NCI-H1092 (cell line): ENCODE data around the gene SLC38A2.
"Not testable (repeated sequence)": the region's sequence is repeated elsewhere in the genome, so short reads cannot be mapped to it uniquely, and the experiment has no call there.

Source experiments
- DNase-seq: peaks from one replicate; lab custom pipeline; 2025; lab: John Stamatoyannopoulos, UW

SLC38A2 gene

GRCh38 chr12:46372544-46373300, at the start of gene SLC38A2:
SLC38A2 (minus strand) TSS chr12:46372773; CDS start chr12:46371293, 1,480 bp downstream.
- DNase-seq, result peak; percentile 96

- DNase-seq, result no peak
These were observed 47.1 kb upstream of the SLC38A2 start for GRCh38 chr12:46419675-46420074.

- DNase-seq, result no peak
These were observed 43.0 kb upstream of the SLC38A2 start for GRCh38 chr12:46415552-46415951.

- no peak for DNase-seq
These were observed 42.2 kb upstream of the SLC38A2 start for GRCh38 chr12:46414591-46415268.

- no peak for DNase-seq
These were observed 40.8 kb upstream of the SLC38A2 start for GRCh38 chr12:46413368-46413767.

- no peak for DNase-seq
These were observed 40.3 kb upstream of the SLC38A2 start for GRCh38 chr12:46412857-46413256.

- no peak for DNase-seq
These were observed 37.9 kb upstream of the SLC38A2 start for GRCh38 chr12:46410495-46410894.

- no peak for DNase-seq
These were observed 37.4 kb upstream of the SLC38A2 start for GRCh38 chr12:46409974-46410373.

GRCh38 chr12:46409342-46409741, 36.8 kb upstream of the SLC38A2 start:
- DNase-seq, result no peak

GRCh38 chr12:46408441-46408840, 35.9 kb upstream of the SLC38A2 start:
- no peak for DNase-seq

GRCh38 chr12:46407361-46407760, 34.8 kb upstream of the SLC38A2 start:
- DNase-seq, result no peak

- DNase-seq, result no peak
These were observed 33.9 kb upstream of the SLC38A2 start for GRCh38 chr12:46406352-46407027.

GRCh38 chr12:46404733-46405132, 32.2 kb upstream of the SLC38A2 start:
- no peak for DNase-seq

GRCh38 chr12:46404225-46404631, 31.7 kb upstream of the SLC38A2 start:
- DNase-seq, result no peak

GRCh38 chr12:46403719-46404070, 31.1 kb upstream of the SLC38A2 start:
- no peak for DNase-seq

GRCh38 chr12:46402941-46403718, 30.6 kb upstream of the SLC38A2 start:
- DNase-seq, result no peak

GRCh38 chr12:46402451-46402850, 29.9 kb upstream of the SLC38A2 start:
- DNase-seq, result no peak

GRCh38 chr12:46401662-46402061, 29.1 kb upstream of the SLC38A2 start:
- no peak for DNase-seq

GRCh38 chr12:46400406-46400805, 27.8 kb upstream of the SLC38A2 start:
- no peak for DNase-seq

- DNase-seq, result not testable (repeated sequence)
These were observed 27.1 kb upstream of the SLC38A2 start for GRCh38 chr12:46399461-46400248.

GRCh38 chr12:46396826-46397225, 24.3 kb upstream of the SLC38A2 start:
- no peak for DNase-seq
